Tibial nerve (tissue), 4 donors: Measurements from ENCODE around the gene LRRC70. TPM values are rescaled to one million over a fixed set of nuclear protein-coding genes. Genes with fewer than 3 reads are reported as not detected.

Experiments used
- DNase-seq, 2 donors: peaks; one replicate each; pipeline ENCODE4 v3.0.0-alpha.2; 2019; ENCODE audit warnings: low spot score in 2 of 2
- H3K27ac ChIP-seq, 4 donors: fragments of 200-600 bp; sonication (generic) in 3 of 4; one replicate each; pipeline ENCODE4 v1.5.1; 2017 to 2019; ENCODE audit warnings: mild to moderate bottlenecking in 1 of 4
- H3K27me3 ChIP-seq, 2 donors: fragments of 200-600 bp; sonication (generic) in 1 of 2; one replicate each; pipeline versions ENCODE4 v1.5.1 to v1.6.0; 2017 to 2019
- H3K36me3 ChIP-seq, 3 donors: fragments of 200-600 bp; sonication (generic); one replicate each; pipeline ENCODE4 v1.5.1; 2018 to 2019
- H3K4me1 ChIP-seq, 4 donors: fragments of 200-600 bp; sonication (generic) in 3 of 4; one replicate each; pipeline ENCODE4 v1.5.1; 2017 to 2019
- H3K4me3 ChIP-seq, 4 donors: fragments of 200-600 bp; sonication (generic) in 3 of 4; one replicate each; pipeline ENCODE4 v1.5.1; 2017 to 2019; ENCODE audit warnings: mild to moderate bottlenecking in 1 of 4, moderate library complexity in 1 of 4
- H3K9me3 ChIP-seq, 4 donors: fragments of 200-600 bp; sonication (generic) in 3 of 4; one replicate each; pipeline ENCODE4 v1.5.1; 2017 to 2019
- CTCF ChIP-seq, 5 experiments: fragments of 200-600 bp in 3 of 5; fragments of 450-650 bp in 2 of 5; sonication (generic) in 3 of 5; IDR thresholded peaks; one replicate each; pipeline ENCODE4 v1.5.1; 2016 to 2019; ENCODE audit warnings: antibody characterized with exemption in 5 of 5, mild to moderate bottlenecking in 3 of 5, moderate library complexity in 2 of 5
- EP300 ChIP-seq, 2 donors: sonication (generic); formaldehyde crosslinking; IDR thresholded peaks; one replicate each; pipeline ENCODE4 v1.6.1; 2017; ENCODE audit warnings: antibody characterized with exemption in 2 of 2, mild to moderate bottlenecking in 1 of 2
- POLR2A ChIP-seq, 2 donors: fragments of 450-650 bp; IDR thresholded peaks; one replicate each; pipeline ENCODE4 v1.6.1; 2017; ENCODE audit warnings: antibody characterized with exemption in 2 of 2, mild to moderate bottlenecking in 2 of 2, moderate library complexity in 2 of 2
- WGBS, 2 donors: methylation state at CpG; one replicate each; pipeline ENCODE4 v1.1.5; 2018; 5-methylcytosine and 5-hydroxymethylcytosine counted together
- total RNA-seq, 4 donors: library from RNA; depleted of rRNA; stranded (reverse); fragments of >200 nt; gene quantifications; one replicate each; pipeline ENCODE4 v1.1.0, GENCODE V29; 2016

LRRC70 gene
- total RNA-seq, 4 donors from 2014 or later = 4.6 to 7.5 (median 5.7) TPM

GRCh38 chr5:62585751-62586150, 7.1 kb downstream of the LRRC70 start:
- Histone ChIP-seq H3K27me3 (no peaks in the 10 kb centered on the region), H3K9me3 (no peaks in the 10 kb centered on the region), H3K27ac (no peak overlapping the region), H3K36me3 (peaks cover 0 to 20% (median 0%) of the 10 kb centered on the region in 3 donors), H3K4me1 (peaks cover 0 to 4% (median 0%) of the 10 kb centered on the region in 4 donors), H3K4me3 (no peak overlapping the region)
- TF ChIP-seq EP300 (IDR thresholded peaks at IDR 0.05) (no peak), CTCF (IDR thresholded peaks at IDR 0.05) (no peak), POLR2A (IDR thresholded peaks at IDR 0.05) (no peak)
- DNase-seq = no peak

- Histone ChIP-seq H3K27ac (no peak overlapping the region), H3K9me3 (no peaks in the 10 kb centered on the region), H3K4me1 (peaks cover 0 to 4% (median 0%) of the 10 kb centered on the region in 4 donors), H3K4me3 (no peak overlapping the region), H3K27me3 (no peaks in the 10 kb centered on the region), H3K36me3 (peaks cover 0 to 38% (median 3%) of the 10 kb centered on the region in 3 donors)
- 87 to 89% methylated on average over 3 of the region's 3 CpGs for WGBS, 2 donors
- no peak for DNase-seq
- TF ChIP-seq POLR2A (IDR thresholded peaks at IDR 0.05) = no peak
- no peak for TF ChIP-seq EP300 (IDR thresholded peaks at IDR 0.05)
- no peak for TF ChIP-seq CTCF (IDR thresholded peaks at IDR 0.05)
Measured at GRCh38 chr5:62587737-62588136, 9.1 kb downstream of the LRRC70 start.

GRCh38 chr5:62588668-62589067, 10.0 kb downstream of the LRRC70 start:
- H3K36me3 ChIP-seq = peaks cover 0 to 47% (median 3%) of the 10 kb centered on the region in 3 donors
- DNase-seq = no peak
- H3K4me1 ChIP-seq = peaks cover 0 to 4% (median 0%) of the 10 kb centered on the region in 4 donors
- no peaks in the 10 kb centered on the region for H3K9me3 ChIP-seq
- no peaks in the 10 kb centered on the region for H3K27me3 ChIP-seq
- WGBS, 2 donors = 95 to 97% methylated on average over 4 of the region's 4 CpGs
- H3K27ac ChIP-seq = no peak overlapping the region
- no peak overlapping the region for H3K4me3 ChIP-seq
- TF ChIP-seq POLR2A (IDR thresholded peaks at IDR 0.05) = no peak
- TF ChIP-seq EP300 (IDR thresholded peaks at IDR 0.05) = no peak
- TF ChIP-seq CTCF (IDR thresholded peaks at IDR 0.05) = no peak

GRCh38 chr5:62589504-62589903, 10.9 kb downstream of the LRRC70 start:
- TF ChIP-seq EP300 (IDR thresholded peaks at IDR 0.05) (no peak), POLR2A (IDR thresholded peaks at IDR 0.05) (no peak)
- Histone ChIP-seq H3K27me3 (no peaks in the 10 kb centered on the region), H3K4me3 (no peak overlapping the region), H3K9me3 (no peaks in the 10 kb centered on the region), H3K4me1 (peaks cover 0 to 4% (median 0%) of the 10 kb centered on the region in 4 donors), H3K27ac (no peak overlapping the region), H3K36me3 (peaks cover 0 to 55% (median 3%) of the 10 kb centered on the region in 3 donors)
- WGBS, 2 donors = 95 to 100% methylated on average over 2 of the region's 2 CpGs
- DNase-seq = no peak

- 93 to 95% methylated on average over 2 of the region's 2 CpGs for WGBS, 2 donors
- peaks cover 0 to 60% (median 3%) of the 10 kb centered on the region in 3 donors for H3K36me3 ChIP-seq
- no peak overlapping the region for H3K27ac ChIP-seq
- H3K27me3 ChIP-seq = no peaks in the 10 kb centered on the region
- H3K9me3 ChIP-seq = no peaks in the 10 kb centered on the region
- no peak for DNase-seq
- TF ChIP-seq EP300 (IDR thresholded peaks at IDR 0.05) = no peak
- TF ChIP-seq CTCF (IDR thresholded peaks at IDR 0.05) = no peak
- TF ChIP-seq POLR2A (IDR thresholded peaks at IDR 0.05) = no peak
- H3K4me3 ChIP-seq = no peak overlapping the region
- peaks cover 0 to 3% (median 0%) of the 10 kb centered on the region in 4 donors for H3K4me1 ChIP-seq
Measured at GRCh38 chr5:62590387-62590786, 11.8 kb downstream of the LRRC70 start.

- H3K27ac ChIP-seq = no peak overlapping the region
- no peak for DNase-seq
- 80 to 89% methylated on average over 8 of the region's 8 CpGs for WGBS, 2 donors
- no peak for TF ChIP-seq POLR2A (IDR thresholded peaks at IDR 0.05)
- TF ChIP-seq CTCF (IDR thresholded peaks at IDR 0.05) = no peak
- TF ChIP-seq EP300 (IDR thresholded peaks at IDR 0.05) = no peak
- no peaks in the 10 kb centered on the region for H3K9me3 ChIP-seq
- H3K4me1 ChIP-seq = no peaks in the 10 kb centered on the region
- peaks cover 0 to 58% (median 3%) of the 10 kb centered on the region in 3 donors for H3K36me3 ChIP-seq
- H3K27me3 ChIP-seq = no peaks in the 10 kb centered on the region
- no peak overlapping the region for H3K4me3 ChIP-seq
Measured at GRCh38 chr5:62592558-62592957, 13.9 kb downstream of the LRRC70 start.
